Measurements from ENCODE around the gene FFAR2. TPM values are rescaled to one million over a fixed set of nuclear protein-coding genes. Genes with fewer than 3 reads are reported as not detected.
A peak's percentile ranks its signal among the peaks of the same experiment; 100 is the strongest.

The FFAR2 gene
- total RNA-seq, 4 donors from 2014 or later = 0.80 to 1.8 (median 1.0) TPM; not detected in 1

- no peak overlapping the region for H3K4me3 ChIP-seq
- DNase-seq = no peak
- no peaks in the 10 kb centered on the region for H3K4me1 ChIP-seq
- no peaks in the 10 kb centered on the region for H3K9me3 ChIP-seq
- no peaks in the 10 kb centered on the region for H3K36me3 ChIP-seq
- TF ChIP-seq CTCF (IDR thresholded peaks at IDR 0.05) (no peak), POLR2A (IDR thresholded peaks at IDR 0.05) (no peak)
- no peak overlapping the region for H3K27ac ChIP-seq
- no peaks in the 10 kb centered on the region for H3K27me3 ChIP-seq
Measured at GRCh38 chr19:35487656-35488182, 39.7 kb downstream of the FFAR2 start.

GRCh38 chr19:35488677-35489076 lies 40.6 kb downstream of the FFAR2 start:
- Histone ChIP-seq H3K9me3 (no peaks in the 10 kb centered on the region), H3K36me3 (no peaks in the 10 kb centered on the region), H3K27ac (no peak overlapping the region), H3K27me3 (no peaks in the 10 kb centered on the region), H3K4me3 (no peak overlapping the region), H3K4me1 (no peaks in the 10 kb centered on the region)
- no peak for DNase-seq
- TF ChIP-seq CTCF (IDR thresholded peaks at IDR 0.05) (no peak), POLR2A (IDR thresholded peaks at IDR 0.05) (no peak)

- Histone ChIP-seq H3K36me3 (no peaks in the 10 kb centered on the region), H3K4me3 (no peak within 1 kb of the TSS), H3K4me1 (no peaks in the 10 kb centered on the region), H3K27me3 (no peaks in the 10 kb centered on the region), H3K27ac (no peak within 1 kb of the TSS), H3K9me3 (no peaks in the 10 kb centered on the region)
- DNase-seq = no peak
- TF ChIP-seq CTCF (IDR thresholded peaks at IDR 0.05) (no peak), POLR2A (IDR thresholded peaks at IDR 0.05) (no peak)
Measured at GRCh38 chr19:35490364-35490763, 42.3 kb downstream of the FFAR2 start, which contains the start of gene KRTDAP. KRTDAP (minus strand) TSS chr19:35490464; CDS start chr19:35490442, 22 bp downstream.

- Histone ChIP-seq H3K27ac (no peak overlapping the region), H3K9me3 (no peaks in the 10 kb centered on the region), H3K4me1 (no peaks in the 10 kb centered on the region), H3K27me3 (no peaks in the 10 kb centered on the region), H3K36me3 (no peaks in the 10 kb centered on the region), H3K4me3 (no peak overlapping the region)
- no peak for DNase-seq
- no peak for TF ChIP-seq POLR2A (IDR thresholded peaks at IDR 0.05)
Measured at GRCh38 chr19:35491836-35492360, 43.8 kb downstream of the FFAR2 start.

- TF ChIP-seq POLR2A (IDR thresholded peaks at IDR 0.05) (no peak), CTCF (IDR thresholded peaks at IDR 0.05) (no peak)
- Histone ChIP-seq H3K36me3 (no peaks in the 10 kb centered on the region), H3K4me3 (no peak overlapping the region), H3K27me3 (no peaks in the 10 kb centered on the region), H3K27ac (no peak overlapping the region), H3K9me3 (no peaks in the 10 kb centered on the region), H3K4me1 (no peaks in the 10 kb centered on the region)
- no peak for DNase-seq
Measured at GRCh38 chr19:35493971-35494370, 45.9 kb downstream of the FFAR2 start.

- Histone ChIP-seq H3K36me3 (no peaks in the 10 kb centered on the region), H3K27ac (no peak overlapping the region), H3K9me3 (no peaks in the 10 kb centered on the region), H3K4me1 (no peaks in the 10 kb centered on the region), H3K4me3 (no peak overlapping the region), H3K27me3 (no peaks in the 10 kb centered on the region)
- peak; percentile 55 to 76 (median 70) for DNase-seq
- peak; percentile 82 to 99 (median 92) for TF ChIP-seq CTCF (IDR thresholded peaks at IDR 0.05)
- TF ChIP-seq POLR2A (IDR thresholded peaks at IDR 0.05) = no peak
Measured at GRCh38 chr19:35495107-35496064, 47.3 kb downstream of the FFAR2 start.

All from Peyer's patch (tissue), 4 donors.